Gastrocnemius medialis (tissue), 4 donors: ENCODE results near the gene RAB14.

Experiments used
- CTCF ChIP-seq, 5 experiments: fragments of 450-650 bp in 3 of 5; fragments of 200-600 bp in 2 of 5; sonication (generic) in 2 of 5; IDR thresholded peaks in 4 of 5; conservative IDR thresholded peaks in 1 of 5; 1 replicate in 4 of 5; 2 replicates in 1 of 5; pipeline ENCODE4 v1.5.1; 2016 to 2019; ENCODE audit warnings: antibody characterized with exemption in 5 of 5, mild to moderate bottlenecking in 3 of 5, moderate library complexity in 3 of 5
- POLR2A ChIP-seq, 2 donors: fragments of 450-650 bp; IDR thresholded peaks; one replicate each; pipeline ENCODE4 v1.6.1; 2017; ENCODE audit warnings: antibody characterized with exemption in 2 of 2, mild to moderate bottlenecking in 2 of 2, moderate library complexity in 2 of 2

- TF ChIP-seq CTCF (IDR thresholded peaks at IDR 0.05 in 4 of 5, conservative IDR thresholded peaks at IDR 0.05 in 1 of 5), result peak in 1 of 5 experiments; percentile 8
- no peak for TF ChIP-seq POLR2A (IDR thresholded peaks at IDR 0.05)
These were observed 32.5 kb downstream of the RAB14 start for GRCh38 chr9:121169094-121169601.
